ENCODE results near the gene ZNF597. TPM values are rescaled to one million over a fixed set of nuclear protein-coding genes. Genes with fewer than 3 reads are reported as not detected.

The ZNF597 gene
- total RNA-seq, 1 experiment from 2014 or later = 3.2 TPM

DNA sequence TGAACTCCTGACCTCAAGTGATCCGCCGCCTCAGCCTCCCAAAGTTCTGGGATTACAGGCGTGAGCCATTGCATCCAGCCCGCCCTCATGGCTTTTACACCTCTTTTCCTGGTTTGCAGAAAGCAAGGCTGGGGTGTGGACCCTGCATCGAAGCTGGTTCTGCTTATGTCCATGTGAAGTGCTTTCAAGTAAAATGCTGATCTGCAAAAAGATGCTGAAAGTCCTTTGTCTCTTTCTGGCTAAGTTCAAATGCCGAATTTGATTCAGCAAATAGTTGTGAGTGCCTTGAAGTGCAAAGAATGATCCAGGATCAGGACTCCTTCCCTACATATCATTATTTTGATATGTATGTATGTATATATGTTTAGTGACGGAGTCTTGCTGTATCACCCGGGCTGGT lies 17.3 kb upstream of the ZNF597 start:
- H3K9ac ChIP-seq (ENCODE audit: low read length) = no peak overlapping the region
- DNase-seq (ENCODE audit: low read depth, low spot score) (no peak), ATAC-seq (no peak)
- peaks cover 74% of the 10 kb centered on the region for H3K79me2 ChIP-seq (ENCODE audit: insufficient read depth, low read length)
- no peak overlapping the region for H2AFZ ChIP-seq (ENCODE audit: low read depth, low read length, poor library complexity, severe bottlenecking)
- no peak for TF ChIP-seq ELF1 (IDR thresholded peaks at IDR 0.05; ENCODE audit: borderline replicate concordance, low read depth)
- no peak for TF ChIP-seq EZH2phosphoT487 (IDR thresholded peaks at IDR 0.05; ENCODE audit: borderline replicate concordance)
- no peak for TF ChIP-seq RAD21 (IDR thresholded peaks at IDR 0.05; ENCODE audit: low read depth)
- no peak for TF ChIP-seq POLR2AphosphoS5 (IDR thresholded peaks at IDR 0.05; ENCODE audit: low read depth, low read length)
- TF ChIP-seq FOSL1 (IDR thresholded peaks at IDR 0.05; ENCODE audit: low read depth) = no peak
- TF ChIP-seq, protein P1, sequence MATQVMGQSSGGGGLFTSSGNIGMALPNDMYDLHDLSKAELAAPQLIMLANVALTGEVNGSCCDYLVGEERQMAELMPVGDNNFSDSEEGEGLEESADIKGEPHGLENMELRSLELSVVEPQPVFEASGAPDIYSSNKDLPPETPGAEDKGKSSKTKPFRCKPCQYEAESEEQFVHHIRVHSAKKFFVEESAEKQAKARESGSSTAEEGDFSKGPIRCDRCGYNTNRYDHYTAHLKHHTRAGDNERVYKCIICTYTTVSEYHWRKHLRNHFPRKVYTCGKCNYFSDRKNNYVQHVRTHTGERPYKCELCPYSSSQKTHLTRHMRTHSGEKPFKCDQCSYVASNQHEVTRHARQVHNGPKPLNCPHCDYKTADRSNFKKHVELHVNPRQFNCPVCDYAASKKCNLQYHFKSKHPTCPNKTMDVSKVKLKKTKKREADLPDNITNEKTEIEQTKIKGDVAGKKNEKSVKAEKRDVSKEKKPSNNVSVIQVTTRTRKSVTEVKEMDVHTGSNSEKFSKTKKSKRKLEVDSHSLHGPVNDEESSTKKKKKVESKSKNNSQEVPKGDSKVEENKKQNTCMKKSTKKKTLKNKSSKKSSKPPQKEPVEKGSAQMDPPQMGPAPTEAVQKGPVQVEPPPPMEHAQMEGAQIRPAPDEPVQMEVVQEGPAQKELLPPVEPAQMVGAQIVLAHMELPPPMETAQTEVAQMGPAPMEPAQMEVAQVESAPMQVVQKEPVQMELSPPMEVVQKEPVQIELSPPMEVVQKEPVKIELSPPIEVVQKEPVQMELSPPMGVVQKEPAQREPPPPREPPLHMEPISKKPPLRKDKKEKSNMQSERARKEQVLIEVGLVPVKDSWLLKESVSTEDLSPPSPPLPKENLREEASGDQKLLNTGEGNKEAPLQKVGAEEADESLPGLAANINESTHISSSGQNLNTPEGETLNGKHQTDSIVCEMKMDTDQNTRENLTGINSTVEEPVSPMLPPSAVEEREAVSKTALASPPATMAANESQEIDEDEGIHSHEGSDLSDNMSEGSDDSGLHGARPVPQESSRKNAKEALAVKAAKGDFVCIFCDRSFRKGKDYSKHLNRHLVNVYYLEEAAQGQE (IDR thresholded peaks at IDR 0.05; ENCODE audit: low read depth) = no peak
- TF ChIP-seq SIN3A (IDR thresholded peaks at IDR 0.05; ENCODE audit: low read depth) = no peak
- no peak for TF ChIP-seq ZFX (IDR thresholded peaks at IDR 0.05)
- TF ChIP-seq MAX (IDR thresholded peaks at IDR 0.05) = no peak
- no peak for TF ChIP-seq ATF3 (IDR thresholded peaks at IDR 0.05)
- no peak for TF ChIP-seq ZNF274 (IDR thresholded peaks at IDR 0.05; ENCODE audit: low read depth, low read length)
- TF ChIP-seq SP1 (IDR thresholded peaks at IDR 0.05; ENCODE audit: low read depth) = no peak
- TF ChIP-seq JUND (IDR thresholded peaks at IDR 0.05) = no peak
- TF ChIP-seq, protein P2, sequence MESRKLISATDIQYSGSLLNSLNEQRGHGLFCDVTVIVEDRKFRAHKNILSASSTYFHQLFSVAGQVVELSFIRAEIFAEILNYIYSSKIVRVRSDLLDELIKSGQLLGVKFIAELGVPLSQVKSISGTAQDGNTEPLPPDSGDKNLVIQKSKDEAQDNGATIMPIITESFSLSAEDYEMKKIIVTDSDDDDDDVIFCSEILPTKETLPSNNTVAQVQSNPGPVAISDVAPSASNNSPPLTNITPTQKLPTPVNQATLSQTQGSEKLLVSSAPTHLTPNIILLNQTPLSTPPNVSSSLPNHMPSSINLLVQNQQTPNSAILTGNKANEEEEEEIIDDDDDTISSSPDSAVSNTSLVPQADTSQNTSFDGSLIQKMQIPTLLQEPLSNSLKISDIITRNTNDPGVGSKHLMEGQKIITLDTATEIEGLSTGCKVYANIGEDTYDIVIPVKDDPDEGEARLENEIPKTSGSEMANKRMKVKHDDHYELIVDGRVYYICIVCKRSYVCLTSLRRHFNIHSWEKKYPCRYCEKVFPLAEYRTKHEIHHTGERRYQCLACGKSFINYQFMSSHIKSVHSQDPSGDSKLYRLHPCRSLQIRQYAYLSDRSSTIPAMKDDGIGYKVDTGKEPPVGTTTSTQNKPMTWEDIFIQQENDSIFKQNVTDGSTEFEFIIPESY (IDR thresholded peaks at IDR 0.05; ENCODE audit: extremely low read depth, insufficient replicate concordance, low read length) = no peak
- no peak for TF ChIP-seq CBX3 (IDR thresholded peaks at IDR 0.05; ENCODE audit: low read depth)
- no peak for TF ChIP-seq TCF7L2 (IDR thresholded peaks at IDR 0.05; ENCODE audit: borderline replicate concordance, extremely low read depth, insufficient read depth, insufficient read length)
- no peak for TF ChIP-seq CEBPB (IDR thresholded peaks at IDR 0.05; ENCODE audit: low read depth)
- no peak for TF ChIP-seq EGR1 (IDR thresholded peaks at IDR 0.05; ENCODE audit: low read depth)
- no peak for TF ChIP-seq EZH2 (IDR thresholded peaks at IDR 0.05)
- no peak for TF ChIP-seq YY1 (IDR thresholded peaks at IDR 0.05; ENCODE audit: extremely low read depth, insufficient replicate concordance, low read depth, low read length)
- H3K9me2 ChIP-seq (ENCODE audit: insufficient read depth) = no peaks in the 10 kb centered on the region
- peaks cover 21 to 29% of the 10 kb centered on the region in 2 experiments for H3K4me1 ChIP-seq (ENCODE audit: control insufficient read depth in 1 of 2, insufficient read depth in 2 of 2, low read length in 2 of 2)
- H3K4me3 ChIP-seq (replicated peaks in 1 of 2; ENCODE audit: low read depth in 1 of 2, low read length in 2 of 2) = no peak overlapping the region
- no peaks in the 10 kb centered on the region for H4K20me1 ChIP-seq (ENCODE audit: insufficient read depth)
- POLR2A ChIA-PET = no interaction called here
- H3K36me3 ChIP-seq (ENCODE audit: control insufficient read depth in 1 of 2, insufficient read depth in 2 of 2, low read length in 2 of 2) = peaks cover 0 to under 1% of the 10 kb centered on the region in 2 experiments; a peak in 1 of 4 replicates
- CTCF ChIA-PET = no interaction called here
- BruUV-seq (replicated peaks) = no TSS peak
- RAD21 ChIA-PET (ENCODE audit: low non-redundant PET in 1 of 2, low total read pairs in 2 of 2, uncharacterized antibody in 2 of 2, unreplicated experiment in 2 of 2) = no interaction called here
- intact Hi-C loops (cut with micrococcal nuclease) = no loop called here
- H3K27me3 ChIP-seq (ENCODE audit: insufficient read depth, low read length) = no peaks in the 10 kb centered on the region
- no peak overlapping the region for H3K4me2 ChIP-seq (ENCODE audit: low read length)
- no peaks in the 10 kb centered on the region for H3K9me3 ChIP-seq (ENCODE audit: control insufficient read depth in 1 of 2, insufficient read depth in 1 of 2, low read depth in 1 of 2, low read length in 2 of 2)
- no peak overlapping the region for H3K27ac ChIP-seq (ENCODE audit: low read depth, low read length)
